ENCODE data around the gene CCNI2.
A peak's percentile ranks its signal among the peaks of the same experiment; 100 is the strongest.

The CCNI2 gene

GRCh38 chr5:132746954-132747615 lies at the start of gene CCNI2:
Gene CCNI2 (plus strand): TSS chr5:132747426. CDS start chr5:132747496, 70 bp downstream.
- peak; percentile 83 for DNase-seq

- no peak for DNase-seq
These were observed 42.4 kb upstream of the CCNI2 start for GRCh38 chr5:132704875-132705274.

- DNase-seq: no peak
These were observed 38.6 kb upstream of the CCNI2 start for GRCh38 chr5:132708645-132709044.

GRCh38 chr5:132714456-132715307 lies 32.5 kb upstream of the CCNI2 start:
- DNase-seq: no peak

- no peak for DNase-seq
These were observed 28.5 kb upstream of the CCNI2 start for GRCh38 chr5:132718544-132719312.

- no peak for DNase-seq
These were observed 21.5 kb upstream of the CCNI2 start for GRCh38 chr5:132725745-132726144.

GRCh38 chr5:132729896-132730295 lies 17.3 kb upstream of the CCNI2 start:
- no peak for DNase-seq

- DNase-seq: no peak
These were observed 13.6 kb upstream of the CCNI2 start for GRCh38 chr5:132733499-132734148.

GRCh38 chr5:132734687-132735086 lies 12.5 kb upstream of the CCNI2 start:
- DNase-seq: no peak

- DNase-seq: peak; percentile 100
These were observed 10.1 kb upstream of the CCNI2 start, which contains the start of gene KIF3A for GRCh38 chr5:132736853-132737833. Gene KIF3A (minus strand): TSS chr5:132737546. CDS start chr5:132737419, 127 bp downstream.

GRCh38 chr5:132737982-132738681 lies 9.1 kb upstream of the CCNI2 start:
- DNase-seq: no peak

- no peak for DNase-seq
These were observed 8.0 kb upstream of the CCNI2 start for GRCh38 chr5:132739232-132739631.

GRCh38 chr5:132742158-132742557 lies 5.1 kb upstream of the CCNI2 start:
- DNase-seq: no peak

- DNase-seq: no peak
These were observed 4.6 kb upstream of the CCNI2 start for GRCh38 chr5:132742626-132743025.

- DNase-seq: no peak
These were observed 2.6 kb upstream of the CCNI2 start for GRCh38 chr5:132744659-132745058.

- DNase-seq: no peak
These were observed 653 bp upstream of the CCNI2 start for GRCh38 chr5:132746592-132746953.

- peak; percentile 72 for DNase-seq
These were observed 602 bp downstream of the CCNI2 start for GRCh38 chr5:132747616-132748440.

- DNase-seq: no peak
These were observed 1.3 kb downstream of the CCNI2 start for GRCh38 chr5:132748522-132749000.

GRCh38 chr5:132749506-132749905 lies 2.3 kb downstream of the CCNI2 start:
- DNase-seq: no peak
